ENCODE measurements around the gene FXYD3. TPM values are rescaled to one million over a fixed set of nuclear protein-coding genes. Genes with fewer than 3 reads are reported as not detected.

The FXYD3 gene
- total and polyA plus RNA-seq, 2 experiments from 2014 or later: 0.81 TPM; not detected in 1

GRCh38 chr19:35150445-35150844, 34.8 kb downstream of the FXYD3 start (continued):
- no peak for TF ChIP-seq ZNF462 (CRISPR knock-in tag; IDR thresholded peaks at IDR 0.05)
- TF ChIP-seq JUNB (IDR thresholded peaks at IDR 0.05; ENCODE audit: unreplicated experiment): no peak
- TF ChIP-seq NANOG (IDR thresholded peaks at IDR 0.05; ENCODE audit: borderline replicate concordance): no peak
- no peak for TF ChIP-seq CREB1 (CRISPR knock-in tag; IDR thresholded peaks at IDR 0.05; ENCODE audit: low read depth)

DNA sequence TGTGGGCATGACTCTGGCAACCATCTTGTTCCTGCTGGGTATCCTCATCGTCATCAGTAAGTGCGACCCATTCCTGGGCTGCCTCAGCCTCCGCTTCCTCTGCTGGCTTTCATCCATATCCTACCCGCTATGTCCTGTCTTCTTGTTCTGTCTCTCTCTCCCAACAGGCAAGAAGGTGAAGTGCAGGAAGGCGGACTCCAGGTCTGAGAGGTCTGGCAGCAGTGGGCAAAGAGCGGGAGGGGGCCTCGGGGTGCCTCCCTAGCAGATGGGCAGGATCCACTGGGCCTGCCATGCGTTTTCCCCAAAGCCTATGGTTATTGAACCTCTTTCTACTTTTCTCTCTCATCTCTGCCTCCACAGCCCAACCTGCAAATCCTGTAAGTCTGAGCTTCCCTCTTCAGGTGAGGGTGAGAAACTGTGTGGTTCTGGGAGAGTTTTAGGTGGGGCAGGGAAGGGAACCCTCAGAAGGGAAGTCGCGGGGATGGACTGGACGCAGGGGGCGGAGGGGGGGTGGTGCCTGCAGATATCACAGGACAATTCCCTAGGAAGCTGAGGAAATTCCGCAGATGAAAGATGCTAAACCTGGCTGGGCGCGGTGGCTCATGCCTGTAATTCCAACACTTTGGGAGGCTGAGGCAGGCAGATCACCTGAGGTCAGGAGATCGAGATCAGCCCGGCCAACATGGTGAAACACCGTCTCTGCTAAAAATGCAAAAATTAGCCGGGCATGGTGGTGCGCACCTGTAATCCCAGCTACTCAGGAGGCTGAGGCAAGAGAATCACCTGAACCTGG, 35.8 kb downstream of the FXYD3 start:
- H3F3A ChIP-seq (replicated peaks; ENCODE audit: low read depth): peaks cover 17% of the 10 kb centered on the region; the same call in 1 of the 2 replicates
- H3K4me1 ChIP-seq (ENCODE audit: insufficient read depth): peaks cover 26% of the 10 kb centered on the region
- H3K9me2 ChIP-seq (ENCODE audit: insufficient read depth): no peaks in the 10 kb centered on the region
- Mint-ChIP-seq H3K4me1 (peaks cover 47% of the 10 kb centered on the region), H3K27ac (peak overlapping the region; percentile 51; the same call in 1 of the 2 replicates), H3K27me3 (ENCODE audit: insufficient read depth, low read depth, poor library complexity) (peaks cover 14% of the 10 kb centered on the region), H3K36me3 (ENCODE audit: low read depth) (peaks cover 9% of the 10 kb centered on the region; the same call in 2 of the 3 replicates), H3K4me3 (no peak overlapping the region), H3K9me3 (no peaks in the 10 kb centered on the region)
- ATAC-seq: peak; percentile 5; the same call in 2 of the 3 replicates
- 0 out of 2 replicates have a peak overlapping the region, but pooled peaks have one; percentile 23 for H3K4me3 ChIP-seq
- no peaks in the 10 kb centered on the region for H3K27me3 ChIP-seq (ENCODE audit: insufficient read depth)
- DNase-seq (ENCODE audit: low spot score): peak; percentile 48
- peaks cover 16% of the 10 kb centered on the region for H3K79me2 ChIP-seq (replicated peaks; ENCODE audit: insufficient read depth)
- peak overlapping the region; percentile 70; the same call in 1 of the 2 replicates for H3K4me2 ChIP-seq
- peak overlapping the region; percentile 17; the same call in 1 of the 2 replicates for H3K27ac ChIP-seq (ENCODE audit: low read depth)
- no peak overlapping the region for H2AFZ ChIP-seq
- no peaks in the 10 kb centered on the region for H3K36me3 ChIP-seq (ENCODE audit: insufficient read depth)
- no peaks in the 10 kb centered on the region for H4K20me1 ChIP-seq (replicated peaks; ENCODE audit: insufficient read depth)
- TF ChIP-seq NANOG (IDR thresholded peaks at IDR 0.05; ENCODE audit: borderline replicate concordance): no peak
- TF ChIP-seq POLR2AphosphoS5 (IDR thresholded peaks at IDR 0.05; ENCODE audit: low read depth): no peak
- TF ChIP-seq ZNF114 (CRISPR knock-in tag; IDR thresholded peaks at IDR 0.05): no peak
- TF ChIP-seq CREB1 (CRISPR knock-in tag; IDR thresholded peaks at IDR 0.05; ENCODE audit: low read depth): no peak
- TF ChIP-seq STAT1 (IDR thresholded peaks at IDR 0.05; ENCODE audit: unreplicated experiment): no peak
- TF ChIP-seq, protein P1, sequence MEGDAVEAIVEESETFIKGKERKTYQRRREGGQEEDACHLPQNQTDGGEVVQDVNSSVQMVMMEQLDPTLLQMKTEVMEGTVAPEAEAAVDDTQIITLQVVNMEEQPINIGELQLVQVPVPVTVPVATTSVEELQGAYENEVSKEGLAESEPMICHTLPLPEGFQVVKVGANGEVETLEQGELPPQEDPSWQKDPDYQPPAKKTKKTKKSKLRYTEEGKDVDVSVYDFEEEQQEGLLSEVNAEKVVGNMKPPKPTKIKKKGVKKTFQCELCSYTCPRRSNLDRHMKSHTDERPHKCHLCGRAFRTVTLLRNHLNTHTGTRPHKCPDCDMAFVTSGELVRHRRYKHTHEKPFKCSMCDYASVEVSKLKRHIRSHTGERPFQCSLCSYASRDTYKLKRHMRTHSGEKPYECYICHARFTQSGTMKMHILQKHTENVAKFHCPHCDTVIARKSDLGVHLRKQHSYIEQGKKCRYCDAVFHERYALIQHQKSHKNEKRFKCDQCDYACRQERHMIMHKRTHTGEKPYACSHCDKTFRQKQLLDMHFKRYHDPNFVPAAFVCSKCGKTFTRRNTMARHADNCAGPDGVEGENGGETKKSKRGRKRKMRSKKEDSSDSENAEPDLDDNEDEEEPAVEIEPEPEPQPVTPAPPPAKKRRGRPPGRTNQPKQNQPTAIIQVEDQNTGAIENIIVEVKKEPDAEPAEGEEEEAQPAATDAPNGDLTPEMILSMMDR (conservative IDR thresholded peaks at IDR 0.05; ENCODE audit: low read depth in 2 of 2): no peak; a peak in 1 of 4 replicates
- TF ChIP-seq, protein P2, sequence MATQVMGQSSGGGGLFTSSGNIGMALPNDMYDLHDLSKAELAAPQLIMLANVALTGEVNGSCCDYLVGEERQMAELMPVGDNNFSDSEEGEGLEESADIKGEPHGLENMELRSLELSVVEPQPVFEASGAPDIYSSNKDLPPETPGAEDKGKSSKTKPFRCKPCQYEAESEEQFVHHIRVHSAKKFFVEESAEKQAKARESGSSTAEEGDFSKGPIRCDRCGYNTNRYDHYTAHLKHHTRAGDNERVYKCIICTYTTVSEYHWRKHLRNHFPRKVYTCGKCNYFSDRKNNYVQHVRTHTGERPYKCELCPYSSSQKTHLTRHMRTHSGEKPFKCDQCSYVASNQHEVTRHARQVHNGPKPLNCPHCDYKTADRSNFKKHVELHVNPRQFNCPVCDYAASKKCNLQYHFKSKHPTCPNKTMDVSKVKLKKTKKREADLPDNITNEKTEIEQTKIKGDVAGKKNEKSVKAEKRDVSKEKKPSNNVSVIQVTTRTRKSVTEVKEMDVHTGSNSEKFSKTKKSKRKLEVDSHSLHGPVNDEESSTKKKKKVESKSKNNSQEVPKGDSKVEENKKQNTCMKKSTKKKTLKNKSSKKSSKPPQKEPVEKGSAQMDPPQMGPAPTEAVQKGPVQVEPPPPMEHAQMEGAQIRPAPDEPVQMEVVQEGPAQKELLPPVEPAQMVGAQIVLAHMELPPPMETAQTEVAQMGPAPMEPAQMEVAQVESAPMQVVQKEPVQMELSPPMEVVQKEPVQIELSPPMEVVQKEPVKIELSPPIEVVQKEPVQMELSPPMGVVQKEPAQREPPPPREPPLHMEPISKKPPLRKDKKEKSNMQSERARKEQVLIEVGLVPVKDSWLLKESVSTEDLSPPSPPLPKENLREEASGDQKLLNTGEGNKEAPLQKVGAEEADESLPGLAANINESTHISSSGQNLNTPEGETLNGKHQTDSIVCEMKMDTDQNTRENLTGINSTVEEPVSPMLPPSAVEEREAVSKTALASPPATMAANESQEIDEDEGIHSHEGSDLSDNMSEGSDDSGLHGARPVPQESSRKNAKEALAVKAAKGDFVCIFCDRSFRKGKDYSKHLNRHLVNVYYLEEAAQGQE (IDR thresholded peaks at IDR 0.05; ENCODE audit: unreplicated experiment): no peak
- no peak for TF ChIP-seq ZNF331 (CRISPR knock-in tag; IDR thresholded peaks at IDR 0.05; ENCODE audit: low read depth)

Data from GM23338 (cell line).